Erythroblast (primary cell): ENCODE data around the gene UQCRC1.

Experiments used
- GATA1 ChIP-seq: IDR thresholded peaks from 2 replicates; pipeline ENCODE4 v1.6.1; 2011; ENCODE audit warnings: low read depth, mild to moderate bottlenecking, control low read depth, low read length, moderate library complexity
- POLR2A ChIP-seq: IDR thresholded peaks from 2 replicates; pipeline ENCODE4 v1.6.1; 2011; ENCODE audit warnings: mild to moderate bottlenecking, low read length

- no peak for TF ChIP-seq POLR2A
- no peak for TF ChIP-seq GATA1
Measured at GRCh38 chr3:48631516-48632448, 22.3 kb upstream of the UQCRC1 start.
